ENCODE measurements around the gene LRIT2. TPM values are rescaled to one million over a fixed set of nuclear protein-coding genes. Genes with fewer than 3 reads are reported as not detected.

LRIT2 gene
- total RNA-seq, 4 donors from 2014 or later = not detected

DNA sequence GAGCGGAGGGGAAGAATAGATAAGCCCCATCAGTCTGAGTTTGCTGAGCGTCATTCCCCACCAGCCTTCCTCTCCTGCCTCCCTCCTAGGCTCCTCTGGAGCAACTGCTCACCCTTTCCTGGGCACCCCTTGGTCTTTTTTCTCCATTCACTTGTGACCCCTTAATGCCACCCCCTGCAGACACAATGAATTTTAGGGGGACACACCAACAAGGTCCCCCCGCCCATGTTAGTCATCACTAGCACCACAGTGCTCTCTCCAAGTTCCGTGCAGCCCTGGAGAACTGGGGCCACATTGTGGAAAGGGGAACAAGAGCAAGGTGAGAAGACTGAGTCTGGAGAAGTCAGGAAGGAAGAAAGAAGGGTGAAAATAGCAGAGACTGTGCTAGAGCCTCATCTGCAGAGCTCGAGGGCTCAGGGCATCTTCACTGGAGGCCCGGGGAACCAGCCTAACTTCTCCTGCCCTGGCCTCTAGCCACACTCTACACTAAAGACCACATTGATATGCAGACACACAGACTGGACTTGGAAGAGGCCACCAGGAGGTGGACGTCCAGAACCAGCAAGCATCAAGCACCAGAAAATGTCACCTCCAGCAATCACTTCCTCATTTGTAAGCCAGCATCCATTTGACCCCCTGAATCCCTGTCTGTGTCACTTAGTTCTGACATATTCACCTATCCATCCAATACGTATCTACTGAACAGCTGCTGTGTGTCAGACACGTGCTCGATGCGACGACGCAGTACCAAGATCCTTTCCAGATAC is 37.0 kb upstream of the LRIT2 start:
- H3K36me3 ChIP-seq = no peaks in the 10 kb centered on the region
- no peak overlapping the region for H3K4me3 ChIP-seq
- 73 to 96% methylated on average over 8 to 13 of the region's 13 CpGs for WGBS, 2 donors (ENCODE audit: low coverage in 1 of 2)
- intact Hi-C loops (cut with DNase I; ENCODE audit: low total_unique reads) (no loop called here), in situ Hi-C loops (cut with MboI; ENCODE audit: low pct_ligation_motif_present in 1 of 4, low pct_unique_long_range_greater_than_20kb in 1 of 4, low sequenced_read_pairs in 3 of 4) (loop anchor here in 2 of 4 donors (5.0 to 10.0 kb wide), 2 partner anchors 270 to 272 kb away; no protein-coding TSS in a partner anchor)
- H3K27me3 ChIP-seq = peaks cover 3% of the 10 kb centered on the region
- H3K27ac ChIP-seq = no peak overlapping the region
- no peak for DNase-seq
- H3K9me3 ChIP-seq = no peaks in the 10 kb centered on the region
- TF ChIP-seq, protein P1, sequence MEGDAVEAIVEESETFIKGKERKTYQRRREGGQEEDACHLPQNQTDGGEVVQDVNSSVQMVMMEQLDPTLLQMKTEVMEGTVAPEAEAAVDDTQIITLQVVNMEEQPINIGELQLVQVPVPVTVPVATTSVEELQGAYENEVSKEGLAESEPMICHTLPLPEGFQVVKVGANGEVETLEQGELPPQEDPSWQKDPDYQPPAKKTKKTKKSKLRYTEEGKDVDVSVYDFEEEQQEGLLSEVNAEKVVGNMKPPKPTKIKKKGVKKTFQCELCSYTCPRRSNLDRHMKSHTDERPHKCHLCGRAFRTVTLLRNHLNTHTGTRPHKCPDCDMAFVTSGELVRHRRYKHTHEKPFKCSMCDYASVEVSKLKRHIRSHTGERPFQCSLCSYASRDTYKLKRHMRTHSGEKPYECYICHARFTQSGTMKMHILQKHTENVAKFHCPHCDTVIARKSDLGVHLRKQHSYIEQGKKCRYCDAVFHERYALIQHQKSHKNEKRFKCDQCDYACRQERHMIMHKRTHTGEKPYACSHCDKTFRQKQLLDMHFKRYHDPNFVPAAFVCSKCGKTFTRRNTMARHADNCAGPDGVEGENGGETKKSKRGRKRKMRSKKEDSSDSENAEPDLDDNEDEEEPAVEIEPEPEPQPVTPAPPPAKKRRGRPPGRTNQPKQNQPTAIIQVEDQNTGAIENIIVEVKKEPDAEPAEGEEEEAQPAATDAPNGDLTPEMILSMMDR (IDR thresholded peaks at IDR 0.05) = no peak
- TF ChIP-seq POLR2A (IDR thresholded peaks at IDR 0.05) (no peak), POLR2AphosphoS5 (IDR thresholded peaks at IDR 0.05) (no peak)
- no peaks in the 10 kb centered on the region for H3K4me1 ChIP-seq

DNA sequence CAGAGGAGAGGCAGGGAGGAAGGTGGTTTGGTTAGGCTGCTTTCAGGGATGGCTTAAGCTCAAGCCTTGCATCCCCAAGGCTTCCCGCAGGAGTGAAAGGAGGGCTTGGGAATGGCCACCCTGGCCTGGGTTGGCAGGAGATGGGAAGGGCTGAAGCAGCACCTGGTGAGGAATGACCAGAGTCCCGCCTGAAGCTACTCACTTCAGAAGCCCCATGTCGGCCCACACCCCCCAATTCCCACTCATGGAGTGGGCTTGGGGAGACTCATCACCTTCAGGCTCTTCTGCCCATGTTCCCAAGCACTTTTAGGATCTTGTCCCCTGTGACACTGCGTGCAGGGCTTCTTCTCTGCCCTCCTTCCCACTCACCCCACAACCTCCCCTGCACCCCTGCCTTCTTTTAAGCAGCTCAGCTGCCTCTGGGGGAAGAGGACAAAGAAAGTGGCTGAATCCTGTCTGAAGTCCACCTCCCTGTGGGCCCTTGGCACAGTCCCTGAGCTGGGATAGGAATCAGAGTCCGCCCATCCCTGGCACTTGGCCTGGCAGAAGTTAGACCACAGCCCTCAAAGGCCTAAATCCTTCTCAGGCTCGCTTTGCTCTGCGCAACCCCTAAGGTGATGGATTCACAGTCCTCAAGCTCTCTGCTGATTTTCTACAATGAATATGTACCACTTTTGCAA is 36.0 kb upstream of the LRIT2 start:
- Histone ChIP-seq H3K36me3 (no peaks in the 10 kb centered on the region), H3K27me3 (peaks cover 8% of the 10 kb centered on the region), H3K4me3 (no peak overlapping the region), H3K27ac (no peak overlapping the region), H3K4me1 (peaks cover 0 to 4% (median 0%) of the 10 kb centered on the region in 4 donors), H3K9me3 (no peaks in the 10 kb centered on the region)
- no peak for TF ChIP-seq POLR2AphosphoS5 (IDR thresholded peaks at IDR 0.05)
- no peak for TF ChIP-seq POLR2A (IDR thresholded peaks at IDR 0.05)
- no peak for TF ChIP-seq EP300 (IDR thresholded peaks at IDR 0.05; ENCODE audit: low read depth)
- TF ChIP-seq, protein P1 (IDR thresholded peaks at IDR 0.05) = no peak
- intact Hi-C loops (cut with DNase I; ENCODE audit: low total_unique reads) = no loop called here
- WGBS, 2 donors (ENCODE audit: low coverage in 1 of 2) = 77% methylated on average over 7 of the region's 7 CpGs; no CpG with 5 or more reads in 1 of the 2 donors
- DNase-seq = no peak
- in situ Hi-C loops (cut with MboI; ENCODE audit: low pct_ligation_motif_present in 1 of 4, low pct_unique_long_range_greater_than_20kb in 1 of 4, low sequenced_read_pairs in 3 of 4) = loop anchor here in 2 of 4 donors (5.0 to 10.0 kb wide), 2 partner anchors 271 to 273 kb away; no protein-coding TSS in a partner anchor

DNA sequence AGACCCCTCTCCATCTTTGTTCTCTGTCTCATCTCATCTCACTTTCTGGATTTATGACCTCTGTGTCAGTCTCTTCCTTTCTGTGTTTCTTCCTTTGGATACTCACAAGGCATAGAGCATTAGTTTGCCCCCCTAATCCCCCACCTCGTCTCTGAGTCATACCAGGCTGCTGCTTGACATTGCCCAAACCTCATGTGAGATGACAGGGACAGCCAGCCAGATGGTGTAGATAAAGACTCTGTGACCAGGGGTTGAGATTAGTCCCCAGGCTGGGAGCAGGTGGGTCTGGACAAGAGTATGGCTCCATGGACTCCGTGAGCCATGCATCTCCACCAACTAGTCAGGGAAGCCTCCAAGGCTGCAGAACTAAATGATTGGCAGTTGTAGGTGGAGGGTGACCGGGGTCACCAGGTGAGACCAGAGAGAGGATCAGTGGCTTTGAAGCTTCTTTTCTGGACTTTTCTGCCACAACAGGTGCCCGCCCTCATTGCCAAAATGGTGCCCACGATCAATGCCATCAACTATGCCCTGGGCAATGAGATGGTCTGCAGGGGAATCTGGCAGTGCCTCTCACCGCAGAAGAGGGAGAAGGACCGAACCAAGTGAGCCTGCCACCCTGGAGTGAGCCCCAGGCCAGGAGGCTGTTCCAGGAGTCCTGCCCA is 32.8 kb upstream of the LRIT2 start:
- in situ Hi-C loops (cut with MboI; ENCODE audit: low pct_ligation_motif_present in 1 of 4, low pct_unique_long_range_greater_than_20kb in 1 of 4, low sequenced_read_pairs in 3 of 4) = no loop called here
- 84 to 87% methylated on average over 4 to 7 of the region's 7 CpGs for WGBS, 2 donors (ENCODE audit: low coverage in 1 of 2)
- peaks cover 0 to 4% (median 0%) of the 10 kb centered on the region in 4 donors for H3K4me1 ChIP-seq
- DNase-seq = no peak
- H3K9me3 ChIP-seq = no peaks in the 10 kb centered on the region
- H3K27ac ChIP-seq = no peak overlapping the region
- TF ChIP-seq POLR2A (IDR thresholded peaks at IDR 0.05) = no peak
- no peak for TF ChIP-seq POLR2AphosphoS5 (IDR thresholded peaks at IDR 0.05)
- no peak for TF ChIP-seq EP300 (IDR thresholded peaks at IDR 0.05; ENCODE audit: low read depth)
- TF ChIP-seq, protein P1 (IDR thresholded peaks at IDR 0.05) = no peak
- no peaks in the 10 kb centered on the region for H3K36me3 ChIP-seq
- intact Hi-C loops (cut with DNase I; ENCODE audit: low total_unique reads) = no loop called here
- peaks cover 10% of the 10 kb centered on the region for H3K27me3 ChIP-seq
- no peak overlapping the region for H3K4me3 ChIP-seq

Measured in transverse colon (tissue), 4 donors.